HL-60 (cell line): ENCODE data around the gene OGN.

Source experiments
- CTCF ChIP-seq: IDR thresholded peaks from one replicate; pipeline ENCODE4 v1.5.1; 2011; ENCODE audit warnings: low read length, control low read depth, inconsistent platforms; ENCODE audit not compliant: insufficient read depth
- GABPA ChIP-seq: IDR thresholded peaks from 2 replicates; pipeline ENCODE4 v1.6.1; 2012; ENCODE audit warnings: low read depth
- POLR2AphosphoS5 ChIP-seq: IDR thresholded peaks from 2 replicates; pipeline ENCODE4 v1.6.1; 2012; ENCODE audit warnings: low read depth
- REST ChIP-seq: IDR thresholded peaks from 2 replicates; pipeline ENCODE4 v1.6.1; 2012; ENCODE audit warnings: low read depth; ENCODE audit not compliant: insufficient replicate concordance
- SPI1 ChIP-seq: IDR thresholded peaks from 2 replicates; pipeline ENCODE4 v1.6.1; 2012; ENCODE audit warnings: low read depth, mild to moderate bottlenecking, borderline replicate concordance

DNA sequence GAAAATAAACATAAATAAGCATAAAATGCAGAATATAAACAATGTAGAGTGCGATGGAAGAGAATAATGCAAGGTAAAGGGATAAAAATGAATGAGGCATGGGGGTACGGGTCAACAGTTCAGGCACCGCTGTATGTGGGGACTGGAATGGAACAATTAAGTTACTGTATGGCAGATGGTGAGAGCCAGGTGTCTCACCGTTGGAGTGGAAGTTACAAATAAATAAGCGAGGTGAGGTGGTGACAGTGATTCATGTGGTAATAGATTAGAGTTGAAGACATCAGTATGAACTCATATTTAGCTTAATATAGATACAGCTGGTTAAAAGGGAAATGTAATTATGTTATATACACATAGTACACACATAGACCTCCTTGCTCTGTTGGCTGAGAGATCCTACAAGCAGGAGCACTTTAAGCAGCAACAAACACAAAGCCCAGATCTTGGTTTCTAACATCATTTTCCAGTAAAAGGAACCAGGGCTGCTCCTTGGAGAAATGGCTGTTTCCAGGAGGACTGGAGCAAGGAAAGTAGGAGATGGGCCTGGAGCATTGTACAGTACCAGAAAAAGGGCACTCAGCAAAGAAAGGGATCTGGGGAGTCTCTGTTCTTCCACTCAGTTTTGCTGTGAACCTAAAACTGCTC is 22.2 kb upstream of the OGN start:
- TF ChIP-seq CTCF (no peak), SPI1 (no peak), REST (no peak), POLR2AphosphoS5 (no peak), GABPA (no peak)
